ENCODE results near the gene ZSCAN32. TPM values are rescaled to one million over a fixed set of nuclear protein-coding genes. Genes with fewer than 3 reads are reported as not detected.

The ZSCAN32 gene
- total and polyA plus RNA-seq, 2 of the 8 experiments (the other 6 are each of a cell fraction or from before 2014, with no cell fraction given): 13.4 to 22.0 TPM

- Histone ChIP-seq H3K36me3 (ENCODE audit: control insufficient read depth in 2 of 4, insufficient read depth in 4 of 4, low read length in 3 of 4) (peaks cover 17 to 53% (median 34%) of the 10 kb centered on the region in 4 experiments), H3K4me2 (ENCODE audit: insufficient read depth in 1 of 2, low read depth in 2 of 2, low read length in 2 of 2) (no peak overlapping the region), H3K18ac (ENCODE audit: extremely low read depth, low read length) (no peak overlapping the region), H3K27ac (ENCODE audit: low read depth, low read length) (no peak overlapping the region), H2BK12ac (ENCODE audit: low read depth, low read length) (no peak overlapping the region), H2BK120ac (replicated peaks; ENCODE audit: low read depth, low read length) (no peak overlapping the region), H4K91ac (replicated peaks; ENCODE audit: insufficient read length, low read length) (no peak overlapping the region), H2BK5ac (ENCODE audit: low read depth, low read length) (no peak overlapping the region), H3K14ac (ENCODE audit: insufficient read length) (no peak overlapping the region), H2BK15ac (ENCODE audit: low read length) (no peak overlapping the region), H3K9me3 (ENCODE audit: insufficient read depth in 2 of 2, low read depth in 1 of 2, low read length in 1 of 2) (peaks cover 64 to 68% of the 10 kb centered on the region in 2 experiments), H3K56ac (replicated peaks; ENCODE audit: insufficient read length, low read depth, low read length) (no peak overlapping the region), H2AK5ac (ENCODE audit: low read depth, low read length) (no peak overlapping the region), H3K79me2 (ENCODE audit: control insufficient read depth in 1 of 2, insufficient read depth in 2 of 2, low read length in 2 of 2) (no peaks in the 10 kb centered on the region), H3K4me3 (ENCODE audit: extremely low read depth in 1 of 4, insufficient read depth in 2 of 4, low read depth in 3 of 4, low read length in 4 of 4) (peak overlapping the region in 1 of 4 experiments; percentile 24; a peak in 1 of 8 replicates), H2AFZ (ENCODE audit: low read length) (no peak overlapping the region), H3K79me1 (ENCODE audit: low read depth, low read length) (no peaks in the 10 kb centered on the region), H2BK20ac (ENCODE audit: low read length) (no peak overlapping the region), H3K4ac (replicated peaks; ENCODE audit: insufficient read length, low read depth, low read length) (no peak overlapping the region), H4K8ac (ENCODE audit: extremely low read depth, insufficient read depth, low read length) (no peak overlapping the region), H3K23me2 (ENCODE audit: low read depth, low read length) (no peaks in the 10 kb centered on the region), H3K9ac (replicated peaks in 1 of 4; ENCODE audit: extremely low read depth in 1 of 4, low read depth in 3 of 4, low read length in 3 of 4) (no peak overlapping the region), H3K4me1 (replicated peaks in 1 of 4; ENCODE audit: control insufficient read depth in 3 of 4, insufficient read depth in 4 of 4, low read length in 3 of 4) (no peaks in the 10 kb centered on the region), H4K20me1 (replicated peaks in 1 of 2; ENCODE audit: control insufficient read depth in 1 of 2, insufficient read depth in 2 of 2, low read length in 2 of 2) (no peaks in the 10 kb centered on the region), H3K27me3 (replicated peaks in 1 of 4; ENCODE audit: control insufficient read depth in 3 of 4, extremely low read depth in 1 of 4, insufficient read depth in 3 of 4, low read length in 3 of 4) (no peaks in the 10 kb centered on the region), H4K5ac (ENCODE audit: insufficient read length, low read depth, low read length) (no peak overlapping the region), H3K23ac (ENCODE audit: insufficient read length) (no peak overlapping the region)
- 94% methylated on average over 10 of the region's 10 CpGs; no CpG with 5 or more reads in 1 of the 2 experiments for WGBS, 2 experiments (ENCODE audit: extremely low coverage in 1 of 2, insufficient coverage in 1 of 2, insufficient read length in 1 of 2, insufficient replicate concordance in 2 of 2, low coverage in 1 of 2, low lambda C conversion rate in 2 of 2, missing lambda C conversion rate in 1 of 2)
- TF ChIP-seq CBX5 (IDR thresholded peaks at IDR 0.05; ENCODE audit: low read depth, low read length) (0 out of 2 replicates have a peak, but pooled peaks have one; percentile 69), SP2 (IDR thresholded peaks at IDR 0.05; ENCODE audit: low read length) (no peak)
- FAIRE-seq (no peak), DNase-seq (ENCODE audit: low read depth in 1 of 2, low spot score in 2 of 2) (no peak)
- ChIA-PET POLR2A (ENCODE audit: partially characterized antibody) (interaction anchor here (0.8 to 2.0 kb wide), 3 partner anchors 10 to 94 kb away, joined by 3 to 8 read pairs (median 3); partner anchors contain the start of genes ZNF174 and ZSCAN32), CTCF (ENCODE audit: partially characterized antibody) (interaction anchor here (0.7 kb wide), 1 partner anchor 18 kb away, joined by 3 read pairs; the partner anchor contains the start of gene ZNF174)
Measured at GRCh38 chr16:3383045-3383448, 17.8 kb downstream of the ZSCAN32 start.

All from H1 (cell line).